ENCODE results near the gene SMDT1.
A peak's percentile ranks its signal among the peaks of the same experiment; 100 is the strongest.

SMDT1 gene

DNA sequence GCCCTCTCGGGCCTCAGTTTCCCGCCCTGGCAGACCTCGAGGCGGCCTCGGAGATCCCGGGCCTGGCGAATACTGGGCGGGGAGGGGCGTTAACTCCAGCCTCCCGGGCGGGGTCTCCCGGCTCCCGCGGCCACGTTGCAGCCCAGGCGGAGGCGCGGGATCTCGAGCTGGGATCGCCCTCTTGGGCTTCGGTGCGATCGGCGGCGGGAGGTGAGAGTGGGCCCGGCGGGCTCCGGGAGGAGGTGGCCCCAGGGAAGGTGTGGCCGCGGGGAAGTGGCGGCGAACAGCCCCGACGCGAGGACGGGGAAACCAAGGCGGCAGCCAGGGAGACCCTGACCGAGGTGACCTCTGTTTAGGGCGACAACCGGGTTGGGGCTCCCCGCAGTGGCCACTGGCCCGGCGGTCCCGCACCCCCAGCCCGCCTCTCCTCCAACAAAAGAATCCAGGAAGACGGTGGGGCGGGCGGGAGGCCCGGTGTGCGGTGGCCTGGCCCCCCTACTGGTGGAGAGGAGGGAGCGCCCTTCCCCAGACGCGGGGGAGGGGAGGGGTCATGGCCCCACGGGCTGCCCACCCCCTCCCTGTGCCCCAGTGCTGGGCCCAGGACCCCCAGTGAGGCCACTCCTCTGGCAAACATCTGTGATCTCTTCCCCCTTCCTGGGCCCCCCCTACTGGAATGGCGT lies 5.2 kb upstream of the SMDT1 start, which contains the start of gene PHETA2:
Gene PHETA2 (plus strand): TSS at position 117 of the 680 bp plus-strand sequence. CDS start 3,046 bp downstream, outside the sequence.
- Histone ChIP-seq H3K4me3 (no peak within 1 kb of the TSS), H3K36me3 (ENCODE audit: insufficient read depth, low read length) (no peaks in the 10 kb centered on the region), H3K9ac (ENCODE audit: insufficient read length) (no peak within 1 kb of the TSS), H3K27ac (no peak within 1 kb of the TSS), H3K9me3 (ENCODE audit: low read depth, low read length) (no peaks in the 10 kb centered on the region)
- no peak for DNase-seq (ENCODE audit: low read depth, low spot score)
- no peak for TF ChIP-seq EZH2 (IDR thresholded peaks at IDR 0.05)
- no peak for TF ChIP-seq POLR2AphosphoS5 (IDR thresholded peaks at IDR 0.05; ENCODE audit: borderline replicate concordance, low read depth, low read length)
- no peak for TF ChIP-seq FOXP2 (optimal IDR thresholded peaks at IDR 0.05; ENCODE audit: control extremely low read depth, extremely low read length, insufficient read depth)

DNA sequence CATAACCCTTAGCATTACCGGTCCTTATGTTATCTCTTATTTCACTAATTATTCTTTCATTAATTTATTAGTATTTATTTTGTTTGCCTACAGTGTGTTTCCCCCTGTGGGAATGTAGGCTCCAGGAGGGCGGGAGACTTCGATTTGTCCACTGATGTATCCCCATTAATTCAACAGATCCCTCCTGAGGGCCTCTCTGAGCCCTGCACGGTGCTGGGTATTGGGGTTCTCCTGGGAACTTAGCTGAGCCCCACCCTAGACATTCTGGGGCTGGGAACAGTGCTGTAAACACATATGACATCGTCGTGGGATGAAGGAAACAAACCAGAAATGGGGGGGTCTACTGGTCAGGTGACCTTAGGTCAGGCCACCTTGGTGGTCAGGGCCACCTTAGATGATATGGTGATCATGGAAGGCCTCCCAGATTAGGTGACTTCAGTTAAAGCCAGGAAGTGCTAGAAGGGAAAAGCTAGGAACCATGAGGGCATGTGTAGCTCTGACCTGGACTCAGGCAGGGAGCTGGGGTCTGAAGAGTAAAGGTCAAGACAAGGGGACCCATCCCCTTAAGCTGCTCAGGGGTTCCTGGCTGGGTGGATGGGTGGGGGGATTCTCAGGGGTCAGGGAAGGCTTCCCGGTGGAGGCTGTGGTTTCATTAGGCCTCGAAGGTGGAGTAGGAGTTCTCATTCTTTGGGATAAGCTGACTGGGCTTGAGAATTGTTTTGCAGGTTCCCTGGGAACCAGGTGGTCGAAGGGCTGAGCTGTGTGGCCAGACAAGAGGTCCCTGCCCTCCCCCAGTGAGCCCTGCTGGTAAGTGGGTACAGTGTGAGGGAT lies 4.4 kb upstream of the SMDT1 start:
- no peaks in the 10 kb centered on the region for H3K36me3 ChIP-seq (ENCODE audit: insufficient read depth, low read length)
- no peak overlapping the region for H3K4me3 ChIP-seq
- no peak for DNase-seq (ENCODE audit: low read depth, low spot score)
- no peak overlapping the region for H3K27ac ChIP-seq
- no peak for TF ChIP-seq POLR2AphosphoS5 (IDR thresholded peaks at IDR 0.05; ENCODE audit: borderline replicate concordance, low read depth, low read length)
- TF ChIP-seq FOXP2 (optimal IDR thresholded peaks at IDR 0.05; ENCODE audit: control extremely low read depth, extremely low read length, insufficient read depth) = no peak
- TF ChIP-seq EZH2 (IDR thresholded peaks at IDR 0.05) = no peak
- H3K9me3 ChIP-seq (ENCODE audit: low read depth, low read length) = no peaks in the 10 kb centered on the region
- no peak overlapping the region for H3K9ac ChIP-seq (ENCODE audit: insufficient read length)

DNA sequence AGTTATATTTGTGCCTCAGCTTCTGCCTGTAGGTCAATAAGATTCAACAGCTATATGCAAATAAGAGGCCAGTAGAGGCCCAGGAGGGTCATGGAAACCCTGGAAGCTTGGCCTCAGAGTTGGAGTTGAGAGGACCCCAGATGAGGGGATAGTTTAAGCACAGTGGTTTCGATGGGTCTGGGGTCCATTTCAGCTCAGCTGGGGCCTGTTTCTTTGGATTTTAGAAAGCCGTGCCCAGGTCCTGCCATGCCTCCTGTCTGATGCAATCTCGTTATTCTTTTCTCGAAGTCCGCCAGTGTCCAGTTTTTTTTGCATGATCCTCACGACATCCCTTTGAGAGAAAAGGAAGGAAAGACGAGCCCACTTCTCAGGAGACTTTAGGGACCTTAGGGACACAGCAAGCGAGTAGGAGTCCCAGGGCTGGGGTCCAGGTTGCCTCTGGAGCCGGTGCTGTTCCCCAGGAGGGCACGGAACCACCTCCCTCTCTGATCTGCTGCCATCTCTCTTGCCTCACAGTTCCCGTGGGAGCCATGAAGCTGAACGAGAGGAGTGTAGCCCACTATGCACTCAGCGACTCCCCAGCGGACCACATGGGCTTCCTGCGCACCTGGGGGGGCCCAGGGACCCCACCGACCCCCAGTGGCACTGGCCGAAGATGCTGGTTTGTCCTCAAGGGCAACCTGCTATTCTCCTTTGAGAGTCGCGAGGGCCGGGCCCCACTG lies 2.6 kb upstream of the SMDT1 start:
- Histone ChIP-seq H3K9me3 (ENCODE audit: low read depth, low read length) (no peaks in the 10 kb centered on the region), H3K36me3 (ENCODE audit: insufficient read depth, low read length) (no peaks in the 10 kb centered on the region), H3K4me3 (no peak overlapping the region), H3K9ac (ENCODE audit: insufficient read length) (no peak overlapping the region), H3K27ac (no peak overlapping the region)
- DNase-seq (ENCODE audit: low read depth, low spot score) = no peak
- no peak for TF ChIP-seq POLR2AphosphoS5 (IDR thresholded peaks at IDR 0.05; ENCODE audit: borderline replicate concordance, low read depth, low read length)

DNA sequence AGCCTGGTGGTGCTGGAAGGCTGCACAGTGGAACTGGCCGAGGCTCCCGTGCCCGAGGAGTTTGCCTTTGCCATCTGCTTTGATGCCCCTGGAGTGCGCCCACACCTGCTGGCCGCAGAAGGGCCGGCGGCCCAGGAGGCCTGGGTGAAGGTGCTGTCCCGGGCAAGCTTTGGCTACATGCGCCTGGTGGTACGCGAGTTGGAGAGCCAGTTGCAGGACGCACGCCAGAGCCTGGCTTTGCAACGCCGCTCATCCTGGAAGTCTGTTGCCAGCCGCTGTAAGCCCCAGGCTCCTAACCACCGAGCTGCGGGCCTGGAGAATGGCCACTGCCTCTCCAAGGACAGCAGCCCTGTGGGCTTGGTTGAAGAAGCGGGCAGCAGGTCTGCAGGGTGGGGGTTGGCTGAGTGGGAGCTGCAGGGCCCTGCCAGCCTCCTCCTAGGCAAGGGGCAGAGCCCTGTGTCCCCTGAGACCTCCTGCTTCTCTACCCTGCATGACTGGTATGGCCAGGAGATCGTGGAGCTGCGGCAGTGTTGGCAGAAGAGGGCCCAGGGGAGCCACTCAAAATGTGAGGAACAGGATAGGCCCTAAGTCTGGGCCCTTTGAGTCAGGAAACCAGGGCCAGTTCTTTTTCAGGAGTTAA lies 1.9 kb upstream of the SMDT1 start:
- Histone ChIP-seq H3K4me3 (no peak overlapping the region), H3K9ac (ENCODE audit: insufficient read length) (no peak overlapping the region), H3K9me3 (ENCODE audit: low read depth, low read length) (no peaks in the 10 kb centered on the region), H3K27ac (no peak overlapping the region), H3K36me3 (ENCODE audit: insufficient read depth, low read length) (peaks cover 5% of the 10 kb centered on the region; the same call in 1 of the 2 replicates)
- no peak for DNase-seq (ENCODE audit: low read depth, low spot score)
- TF ChIP-seq EZH2 (IDR thresholded peaks at IDR 0.05) (no peak), POLR2AphosphoS5 (IDR thresholded peaks at IDR 0.05; ENCODE audit: borderline replicate concordance, low read depth, low read length) (no peak), FOXP2 (optimal IDR thresholded peaks at IDR 0.05; ENCODE audit: control extremely low read depth, extremely low read length, insufficient read depth) (no peak)

DNA sequence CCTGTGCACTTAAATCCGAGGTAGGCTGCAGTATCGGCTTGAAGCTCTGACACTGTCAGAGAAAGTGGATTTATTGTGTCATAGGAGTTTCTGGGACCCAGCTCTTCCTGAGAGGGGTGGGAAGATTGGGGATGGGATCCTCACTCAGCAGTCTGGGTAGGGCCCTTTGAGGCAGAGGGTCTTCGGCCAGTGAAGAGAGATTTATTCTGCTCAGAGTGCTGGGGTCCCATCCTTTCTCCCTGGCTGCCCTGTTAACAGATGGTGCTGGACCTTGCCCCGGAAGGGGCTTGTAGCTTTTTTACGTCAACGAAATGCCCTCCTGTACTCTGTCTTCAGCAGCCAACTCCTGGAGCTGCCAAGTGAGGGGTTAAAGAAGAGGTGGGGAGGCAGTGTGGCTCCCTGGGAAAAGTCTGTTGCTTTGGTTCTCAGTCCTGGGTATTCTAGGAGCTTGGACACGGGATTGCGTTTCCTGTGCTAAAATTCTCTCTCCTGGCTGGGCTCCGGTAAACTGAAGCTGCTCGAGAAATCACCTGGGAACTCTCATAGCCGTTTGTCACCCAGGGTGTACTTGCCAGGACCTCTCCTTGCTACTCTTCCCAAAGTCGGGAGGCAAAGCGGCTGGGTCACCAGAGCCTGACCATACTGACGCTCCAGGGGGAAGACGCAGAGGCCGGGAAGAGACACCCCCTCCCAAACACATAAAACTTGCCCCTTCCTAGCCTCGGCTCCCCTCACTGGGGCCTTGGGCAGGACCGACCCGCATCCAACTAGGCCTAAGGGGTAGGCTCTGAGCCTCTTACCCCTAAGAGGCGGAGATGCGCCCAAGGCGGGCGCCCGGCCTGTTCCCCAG lies 806 bp upstream of the SMDT1 start:
- Histone ChIP-seq H3K9me3 (ENCODE audit: low read depth, low read length) (no peaks in the 10 kb centered on the region), H3K9ac (ENCODE audit: insufficient read length) (peak overlapping the region; percentile 94), H3K4me3 (peak overlapping the region; percentile 99), H3K27ac (peak overlapping the region; percentile 89), H3K36me3 (ENCODE audit: insufficient read depth, low read length) (peaks cover 13% of the 10 kb centered on the region; the same call in 1 of the 2 replicates)
- no peak for DNase-seq (ENCODE audit: low read depth, low spot score)
- TF ChIP-seq FOXP2 (optimal IDR thresholded peaks at IDR 0.05; ENCODE audit: control extremely low read depth, extremely low read length, insufficient read depth) (no peak), POLR2AphosphoS5 (IDR thresholded peaks at IDR 0.05; ENCODE audit: borderline replicate concordance, low read depth, low read length) (no peak), EZH2 (IDR thresholded peaks at IDR 0.05) (no peak)

DNA sequence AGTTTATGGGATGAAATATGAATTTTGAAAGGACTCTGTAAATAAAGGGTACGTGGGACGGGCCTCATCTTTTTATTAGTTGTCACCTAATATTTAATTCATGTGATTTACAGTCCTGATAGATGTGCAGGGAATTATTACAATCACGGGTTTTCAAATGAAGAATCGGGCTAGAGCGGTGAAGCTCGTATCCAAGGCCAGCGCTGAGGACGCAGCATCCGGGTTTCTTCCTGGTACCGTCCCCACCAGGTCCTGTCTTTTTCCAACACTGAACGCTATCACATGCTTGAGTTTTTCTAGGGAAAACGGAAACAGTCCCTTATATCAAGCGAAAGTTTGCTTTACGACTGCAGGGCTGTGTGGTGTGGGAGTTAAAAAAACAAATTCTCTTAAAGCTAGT lies 787 bp downstream of the SMDT1 start:
- no peak for DNase-seq (ENCODE audit: low read depth, low spot score)
- TF ChIP-seq EZH2 (IDR thresholded peaks at IDR 0.05) (no peak), FOXP2 (optimal IDR thresholded peaks at IDR 0.05; ENCODE audit: control extremely low read depth, extremely low read length, insufficient read depth) (no peak), POLR2AphosphoS5 (IDR thresholded peaks at IDR 0.05; ENCODE audit: borderline replicate concordance, low read depth, low read length) (no peak)
- H3K9me3 ChIP-seq (ENCODE audit: low read depth, low read length) = no peaks in the 10 kb centered on the region
- peak overlapping the region; percentile 99 for H3K4me3 ChIP-seq
- H3K9ac ChIP-seq (ENCODE audit: insufficient read length) = peak overlapping the region; percentile 94
- H3K36me3 ChIP-seq (ENCODE audit: insufficient read depth, low read length) = peaks cover 22% of the 10 kb centered on the region; the same call in 1 of the 2 replicates
- peak overlapping the region; percentile 89 for H3K27ac ChIP-seq

DNA sequence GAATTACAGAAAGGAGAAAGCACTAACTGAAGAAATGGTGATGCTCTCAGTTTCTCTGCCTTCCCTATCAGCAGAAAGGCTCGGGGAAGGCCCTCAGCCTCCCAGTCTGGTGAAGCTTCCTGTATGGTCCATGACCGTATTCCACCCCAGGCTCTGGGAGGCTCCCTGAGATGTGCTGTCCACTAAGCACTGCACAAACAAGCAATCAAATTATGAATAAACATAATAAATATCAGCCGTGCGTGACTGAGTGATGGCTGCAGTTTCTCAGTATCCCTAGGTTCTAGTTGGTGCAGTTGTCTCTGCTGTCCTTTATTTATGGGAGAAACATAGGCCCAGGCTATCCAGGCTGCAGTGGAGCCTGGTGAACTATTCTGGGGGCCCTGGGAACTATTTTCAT lies 3.6 kb downstream of the SMDT1 start:
- H3K9ac ChIP-seq (ENCODE audit: insufficient read length) = no peak overlapping the region
- peaks cover 43% of the 10 kb centered on the region for H3K36me3 ChIP-seq (ENCODE audit: insufficient read depth, low read length)
- no peak overlapping the region for H3K27ac ChIP-seq
- no peak for DNase-seq (ENCODE audit: low read depth, low spot score)
- no peak overlapping the region for H3K4me3 ChIP-seq
- TF ChIP-seq POLR2AphosphoS5 (IDR thresholded peaks at IDR 0.05; ENCODE audit: borderline replicate concordance, low read depth, low read length) (no peak), EZH2 (IDR thresholded peaks at IDR 0.05) (no peak), FOXP2 (optimal IDR thresholded peaks at IDR 0.05; ENCODE audit: control extremely low read depth, extremely low read length, insufficient read depth) (no peak)
- H3K9me3 ChIP-seq (ENCODE audit: low read depth, low read length) = no peaks in the 10 kb centered on the region
